Neural cell (in vitro differentiated cells): Measurements from ENCODE around the gene ADGRG6. TPM values are rescaled to one million over a fixed set of nuclear protein-coding genes. Genes with fewer than 3 reads are reported as not detected.

Source experiments
- H2AFZ ChIP-seq: fragments of 200-600, 300-800 bp; sonication (generic), shearing (Covaris generic); 2 replicates; pipeline ENCODE4 v1.6.0; 2014; ENCODE audit warnings: low read depth, mild to moderate bottlenecking, antibody characterized with exemption, low read length, moderate library complexity
- H3F3A ChIP-seq: fragments of 200-600 bp; shearing (Covaris generic); 2 replicates; pipeline ENCODE4 v1.6.1; 2016; ENCODE audit warnings: mild to moderate bottlenecking, moderate library complexity, mixed read lengths, antibody characterized with exemption, low read length; ENCODE audit not compliant: insufficient read depth, poor library complexity, severe bottlenecking
- H3K27ac ChIP-seq: fragments of 200-600, 300-800 bp; sonication (generic), shearing (Covaris generic); 2 replicates; pipeline ENCODE4 v1.5.1; 2014; ENCODE audit warnings: mild to moderate bottlenecking, low read length, moderate library complexity
- H3K27me3 ChIP-seq: fragments of 300-800, 200-600 bp; sonication (generic), shearing (Covaris generic); 2 replicates; pipeline ENCODE4 v1.6.0; 2014; ENCODE audit warnings: mild to moderate bottlenecking, low read depth, low read length, moderate library complexity; ENCODE audit not compliant: insufficient read depth
- H3K36me3 ChIP-seq: fragments of 300-800, 200-600 bp; sonication (generic), shearing (Covaris generic); 2 replicates; pipeline ENCODE4 v1.5.1; 2014; ENCODE audit warnings: mild to moderate bottlenecking, antibody characterized with exemption, low read length, moderate library complexity; ENCODE audit not compliant: insufficient read depth
- H3K4me2 ChIP-seq: fragments of 300-800, 200-600 bp; sonication (generic), shearing (Covaris generic); 2 replicates; pipeline ENCODE4 v1.6.0; 2014; ENCODE audit warnings: mild to moderate bottlenecking, low read length
- H3K4me3 ChIP-seq: fragments of 300-800, 200-600 bp; sonication (generic), shearing (Covaris generic); 2 replicates; pipeline ENCODE4 v1.5.1; 2014; ENCODE audit warnings: mild to moderate bottlenecking, low read length, moderate library complexity
- H3K79me2 ChIP-seq: fragments of 200-600 bp; shearing (Covaris generic); replicated peaks from 2 replicates; pipeline ENCODE4 v1.6.0; 2014; ENCODE audit warnings: mild to moderate bottlenecking, low read length, moderate library complexity; ENCODE audit not compliant: insufficient read depth
- H3K9ac ChIP-seq: fragments of 300-800, 200-600 bp; sonication (generic), shearing (Covaris generic); 2 replicates; pipeline ENCODE4 v1.6.1; 2016; ENCODE audit warnings: mild to moderate bottlenecking, low read length, mixed read lengths
- H3K9me2 ChIP-seq: fragments of 200-600 bp; shearing (Covaris generic); 2 replicates; pipeline ENCODE4 v1.6.1; 2016; ENCODE audit warnings: mild to moderate bottlenecking, low read length, mixed read lengths; ENCODE audit not compliant: insufficient read depth
- H3K9me3 ChIP-seq: fragments of 200-600, 300-800 bp; sonication (generic), shearing (Covaris generic); 2 replicates; pipeline ENCODE4 v1.6.1; 2016; ENCODE audit warnings: mild to moderate bottlenecking, mixed run types, low read length, moderate library complexity, mixed read lengths
- H4K20me1 ChIP-seq: fragments of 200-600 bp; shearing (Covaris generic); 2 replicates; pipeline ENCODE4 v1.6.1; 2016; ENCODE audit warnings: mild to moderate bottlenecking, mixed run types; ENCODE audit not compliant: insufficient read depth
- EP300 ChIP-seq: fragments of 450-650 bp; conservative IDR thresholded peaks from 2 replicates; pipeline ENCODE4 v1.6.1; 2014; ENCODE audit warnings: antibody characterized with exemption, mild to moderate bottlenecking, moderate library complexity; ENCODE audit not compliant: poor library complexity, severe bottlenecking
- EZH2 ChIP-seq: fragments of 200-600, 300-800 bp; shearing (Covaris generic), sonication (generic); IDR thresholded peaks from 2 replicates; pipeline ENCODE4 v1.6.1; 2014; ENCODE audit warnings: antibody characterized with exemption, low read length, borderline replicate concordance, mild to moderate bottlenecking; ENCODE audit not compliant: insufficient read depth, poor library complexity, severe bottlenecking
- MXI1 ChIP-seq: fragments of 450-650 bp; conservative IDR thresholded peaks from 2 replicates; pipeline ENCODE4 v1.6.1; 2014; ENCODE audit warnings: antibody characterized with exemption, mild to moderate bottlenecking; ENCODE audit not compliant: poor library complexity, severe bottlenecking
- POLR2AphosphoS5 ChIP-seq: IDR thresholded peaks from 2 replicates; pipeline ENCODE4 v1.6.1; 2012
- RAD21 ChIP-seq: fragments of 450-650 bp; conservative IDR thresholded peaks from 2 replicates; pipeline ENCODE4 v1.6.1; 2014; ENCODE audit warnings: antibody characterized with exemption, mild to moderate bottlenecking, moderate library complexity
- SMC3 ChIP-seq: fragments of 450-650 bp; conservative IDR thresholded peaks from 2 replicates; pipeline ENCODE4 v1.6.1; 2014; ENCODE audit warnings: antibody characterized with exemption, mild to moderate bottlenecking, moderate library complexity; ENCODE audit not compliant: poor library complexity
- TAF1 ChIP-seq: IDR thresholded peaks from 2 replicates; pipeline ENCODE4 v1.6.1; 2012; ENCODE audit warnings: low read depth
- polyA plus RNA-seq: library from polyadenylated mRNA; depleted of rRNA; stranded (reverse); fragments of >200 nt; gene quantifications from 2 replicates; pipeline ENCODE4 v1.2.3, GENCODE V29; 2014
- TF ChIP-seq, protein P1 (sequence below): fragments of 450-650 bp; IDR thresholded peaks from 2 replicates; pipeline ENCODE4 v1.5.1; 2014; ENCODE audit warnings: antibody characterized with exemption, mild to moderate bottlenecking, moderate library complexity; ENCODE audit not compliant: poor library complexity, severe bottlenecking
- TF ChIP-seq, protein P2 (sequence below): IDR thresholded peaks from 2 replicates; pipeline ENCODE4 v1.6.1; 2012; ENCODE audit warnings: borderline replicate concordance

Gene ADGRG6
- polyA plus RNA-seq, 1 donor from 2014 or later: 0.37 TPM

DNA sequence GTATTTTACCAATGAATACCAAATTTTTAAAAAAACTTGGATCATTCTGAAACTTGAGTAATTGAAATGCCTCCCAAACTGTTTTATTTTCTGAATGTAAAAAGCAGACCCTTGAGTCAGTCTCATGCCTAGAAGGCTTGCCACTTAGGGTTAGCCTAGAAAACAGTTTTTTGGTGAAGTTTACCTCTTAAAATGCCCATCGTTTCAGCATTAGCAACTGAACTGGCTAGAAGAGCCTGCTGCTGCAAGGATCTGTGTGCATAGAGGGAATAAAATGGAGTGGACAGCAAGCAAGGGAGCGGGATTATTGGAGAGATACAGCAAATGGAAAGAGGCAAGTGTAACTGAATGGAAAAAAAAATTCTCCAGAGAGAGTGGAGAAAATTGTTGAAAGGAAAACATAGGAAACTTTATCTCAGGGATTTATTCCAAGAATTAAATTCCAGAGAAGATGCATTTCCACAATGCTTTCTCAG, 40.1 kb downstream of the ADGRG6 start:
- H3K9me2 ChIP-seq: no peaks in the 10 kb centered on the region
- no peaks in the 10 kb centered on the region for H3K9me3 ChIP-seq
- H2AFZ ChIP-seq: no peak overlapping the region
- H4K20me1 ChIP-seq: no peaks in the 10 kb centered on the region
- no peak overlapping the region for H3K27ac ChIP-seq
- H3K9ac ChIP-seq: no peak overlapping the region
- H3K27me3 ChIP-seq: no peaks in the 10 kb centered on the region
- no peak overlapping the region for H3K4me2 ChIP-seq
- H3K4me3 ChIP-seq: no peak overlapping the region
- no peaks in the 10 kb centered on the region for H3K36me3 ChIP-seq
- no peaks in the 10 kb centered on the region for H3K79me2 ChIP-seq
- H3F3A ChIP-seq: no peaks in the 10 kb centered on the region
- TF ChIP-seq EZH2 (no peak), MXI1 (no peak), SMC3 (no peak), EP300 (no peak), TAF1 (no peak), RAD21 (no peak), POLR2AphosphoS5 (no peak)
- TF ChIP-seq, protein P1, sequence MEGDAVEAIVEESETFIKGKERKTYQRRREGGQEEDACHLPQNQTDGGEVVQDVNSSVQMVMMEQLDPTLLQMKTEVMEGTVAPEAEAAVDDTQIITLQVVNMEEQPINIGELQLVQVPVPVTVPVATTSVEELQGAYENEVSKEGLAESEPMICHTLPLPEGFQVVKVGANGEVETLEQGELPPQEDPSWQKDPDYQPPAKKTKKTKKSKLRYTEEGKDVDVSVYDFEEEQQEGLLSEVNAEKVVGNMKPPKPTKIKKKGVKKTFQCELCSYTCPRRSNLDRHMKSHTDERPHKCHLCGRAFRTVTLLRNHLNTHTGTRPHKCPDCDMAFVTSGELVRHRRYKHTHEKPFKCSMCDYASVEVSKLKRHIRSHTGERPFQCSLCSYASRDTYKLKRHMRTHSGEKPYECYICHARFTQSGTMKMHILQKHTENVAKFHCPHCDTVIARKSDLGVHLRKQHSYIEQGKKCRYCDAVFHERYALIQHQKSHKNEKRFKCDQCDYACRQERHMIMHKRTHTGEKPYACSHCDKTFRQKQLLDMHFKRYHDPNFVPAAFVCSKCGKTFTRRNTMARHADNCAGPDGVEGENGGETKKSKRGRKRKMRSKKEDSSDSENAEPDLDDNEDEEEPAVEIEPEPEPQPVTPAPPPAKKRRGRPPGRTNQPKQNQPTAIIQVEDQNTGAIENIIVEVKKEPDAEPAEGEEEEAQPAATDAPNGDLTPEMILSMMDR: no peak
- TF ChIP-seq, protein P2, sequence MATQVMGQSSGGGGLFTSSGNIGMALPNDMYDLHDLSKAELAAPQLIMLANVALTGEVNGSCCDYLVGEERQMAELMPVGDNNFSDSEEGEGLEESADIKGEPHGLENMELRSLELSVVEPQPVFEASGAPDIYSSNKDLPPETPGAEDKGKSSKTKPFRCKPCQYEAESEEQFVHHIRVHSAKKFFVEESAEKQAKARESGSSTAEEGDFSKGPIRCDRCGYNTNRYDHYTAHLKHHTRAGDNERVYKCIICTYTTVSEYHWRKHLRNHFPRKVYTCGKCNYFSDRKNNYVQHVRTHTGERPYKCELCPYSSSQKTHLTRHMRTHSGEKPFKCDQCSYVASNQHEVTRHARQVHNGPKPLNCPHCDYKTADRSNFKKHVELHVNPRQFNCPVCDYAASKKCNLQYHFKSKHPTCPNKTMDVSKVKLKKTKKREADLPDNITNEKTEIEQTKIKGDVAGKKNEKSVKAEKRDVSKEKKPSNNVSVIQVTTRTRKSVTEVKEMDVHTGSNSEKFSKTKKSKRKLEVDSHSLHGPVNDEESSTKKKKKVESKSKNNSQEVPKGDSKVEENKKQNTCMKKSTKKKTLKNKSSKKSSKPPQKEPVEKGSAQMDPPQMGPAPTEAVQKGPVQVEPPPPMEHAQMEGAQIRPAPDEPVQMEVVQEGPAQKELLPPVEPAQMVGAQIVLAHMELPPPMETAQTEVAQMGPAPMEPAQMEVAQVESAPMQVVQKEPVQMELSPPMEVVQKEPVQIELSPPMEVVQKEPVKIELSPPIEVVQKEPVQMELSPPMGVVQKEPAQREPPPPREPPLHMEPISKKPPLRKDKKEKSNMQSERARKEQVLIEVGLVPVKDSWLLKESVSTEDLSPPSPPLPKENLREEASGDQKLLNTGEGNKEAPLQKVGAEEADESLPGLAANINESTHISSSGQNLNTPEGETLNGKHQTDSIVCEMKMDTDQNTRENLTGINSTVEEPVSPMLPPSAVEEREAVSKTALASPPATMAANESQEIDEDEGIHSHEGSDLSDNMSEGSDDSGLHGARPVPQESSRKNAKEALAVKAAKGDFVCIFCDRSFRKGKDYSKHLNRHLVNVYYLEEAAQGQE: no peak

DNA sequence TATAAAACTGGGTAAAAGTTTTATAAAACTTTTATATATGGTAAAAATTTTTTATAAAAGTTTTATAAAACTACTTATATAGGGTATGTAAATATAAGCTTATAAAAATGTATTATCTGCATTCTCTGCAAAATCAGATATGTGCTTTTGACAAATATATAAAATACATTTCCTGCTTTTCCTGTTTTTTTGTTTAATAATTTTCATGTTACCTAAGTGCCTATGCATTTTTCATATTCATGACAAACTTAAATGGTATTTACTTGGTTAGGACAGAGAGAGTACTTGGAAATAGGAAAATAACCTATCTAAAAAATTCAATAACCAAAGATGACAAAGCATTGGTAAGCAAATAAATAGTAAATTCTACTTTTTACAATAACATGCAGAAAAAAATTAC, 41.2 kb downstream of the ADGRG6 start:
- no peaks in the 10 kb centered on the region for H3K79me2 ChIP-seq
- H3K4me2 ChIP-seq: no peak overlapping the region
- no peaks in the 10 kb centered on the region for H3F3A ChIP-seq
- no peak overlapping the region for H3K9ac ChIP-seq
- no peak overlapping the region for H2AFZ ChIP-seq
- no peak overlapping the region for H3K4me3 ChIP-seq
- no peaks in the 10 kb centered on the region for H4K20me1 ChIP-seq
- no peaks in the 10 kb centered on the region for H3K9me3 ChIP-seq
- TF ChIP-seq EP300 (no peak), SMC3 (no peak), RAD21 (no peak), POLR2AphosphoS5 (no peak), TAF1 (no peak)
- TF ChIP-seq, protein P2: no peak
- no peaks in the 10 kb centered on the region for H3K9me2 ChIP-seq
- no peak overlapping the region for H3K27ac ChIP-seq
- H3K36me3 ChIP-seq: no peaks in the 10 kb centered on the region
- no peaks in the 10 kb centered on the region for H3K27me3 ChIP-seq
